Naive B cell (primary cell): ENCODE measurements around the gene TMPRSS4. TPM values are rescaled to one million over a fixed set of nuclear protein-coding genes. Genes with fewer than 3 reads are reported as not detected.

Experiments used
- ATAC-seq, 2 donors: fragments of 150-1000 bp; cut with Tn5 transposase; 2 replicates each; pipeline ENCODE4 v1.10.0; 2021; ENCODE audit warnings: low read depth in 2 of 2, mild to moderate bottlenecking in 2 of 2, moderate library complexity in 2 of 2
- DNase-seq: peaks from one replicate; pipeline ENCODE4 v3.0.0; 2022
- H3K27ac Mint-ChIP-seq, 6 donors: one replicate each; pipeline ENCODE4 v1.8.0; 2020 to 2022; ENCODE audit warnings: mild to moderate bottlenecking in 6 of 6, mixed read lengths in 6 of 6, moderate library complexity in 5 of 6, inconsistent platforms in 2 of 6
- H3K27me3 Mint-ChIP-seq, 3 donors: one replicate each; pipeline ENCODE4 v1.8.0; 2021 to 2022; ENCODE audit warnings: mixed read lengths in 3 of 3, mild to moderate bottlenecking in 1 of 3
- H3K36me3 Mint-ChIP-seq, 2 donors: one replicate each; pipeline ENCODE4 v1.8.0; 2020 to 2022; ENCODE audit warnings: mixed read lengths in 2 of 2, inconsistent platforms in 1 of 2, mild to moderate bottlenecking in 1 of 2
- H3K4me1 Mint-ChIP-seq, 3 donors: one replicate each; pipeline ENCODE4 v1.8.0; 2020 to 2022; ENCODE audit warnings: mixed read lengths in 3 of 3, inconsistent platforms in 1 of 3, mild to moderate bottlenecking in 1 of 3, moderate library complexity in 1 of 3
- H3K4me3 Mint-ChIP-seq, 8 donors: one replicate each; pipeline ENCODE4 v1.8.0; 2020 to 2022; ENCODE audit warnings: mild to moderate bottlenecking in 8 of 8, mixed read lengths in 8 of 8, moderate library complexity in 8 of 8, inconsistent platforms in 2 of 8
- H3K9me3 Mint-ChIP-seq, 7 donors: one replicate each; pipeline ENCODE4 v1.8.0; 2020 to 2022; ENCODE audit warnings: mixed read lengths in 7 of 7, mild to moderate bottlenecking in 5 of 7, inconsistent platforms in 2 of 7, moderate library complexity in 1 of 7
- polyA plus RNA-seq, 6 donors: library from polyadenylated mRNA; unstranded; fragments of 300-500 nt; fragmentation: Illumina TruSeq; gene quantifications; one replicate each; pipeline ENCODE4 v1.2.3, GENCODE V29; 2021; ENCODE audit warnings: low read depth in 6 of 6

The TMPRSS4 gene, protein sequence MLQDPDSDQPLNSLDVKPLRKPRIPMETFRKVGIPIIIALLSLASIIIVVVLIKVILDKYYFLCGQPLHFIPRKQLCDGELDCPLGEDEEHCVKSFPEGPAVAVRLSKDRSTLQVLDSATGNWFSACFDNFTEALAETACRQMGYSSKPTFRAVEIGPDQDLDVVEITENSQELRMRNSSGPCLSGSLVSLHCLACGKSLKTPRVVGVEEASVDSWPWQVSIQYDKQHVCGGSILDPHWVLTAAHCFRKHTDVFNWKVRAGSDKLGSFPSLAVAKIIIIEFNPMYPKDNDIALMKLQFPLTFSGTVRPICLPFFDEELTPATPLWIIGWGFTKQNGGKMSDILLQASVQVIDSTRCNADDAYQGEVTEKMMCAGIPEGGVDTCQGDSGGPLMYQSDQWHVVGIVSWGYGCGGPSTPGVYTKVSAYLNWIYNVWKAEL
- not detected for polyA plus RNA-seq

DNA sequence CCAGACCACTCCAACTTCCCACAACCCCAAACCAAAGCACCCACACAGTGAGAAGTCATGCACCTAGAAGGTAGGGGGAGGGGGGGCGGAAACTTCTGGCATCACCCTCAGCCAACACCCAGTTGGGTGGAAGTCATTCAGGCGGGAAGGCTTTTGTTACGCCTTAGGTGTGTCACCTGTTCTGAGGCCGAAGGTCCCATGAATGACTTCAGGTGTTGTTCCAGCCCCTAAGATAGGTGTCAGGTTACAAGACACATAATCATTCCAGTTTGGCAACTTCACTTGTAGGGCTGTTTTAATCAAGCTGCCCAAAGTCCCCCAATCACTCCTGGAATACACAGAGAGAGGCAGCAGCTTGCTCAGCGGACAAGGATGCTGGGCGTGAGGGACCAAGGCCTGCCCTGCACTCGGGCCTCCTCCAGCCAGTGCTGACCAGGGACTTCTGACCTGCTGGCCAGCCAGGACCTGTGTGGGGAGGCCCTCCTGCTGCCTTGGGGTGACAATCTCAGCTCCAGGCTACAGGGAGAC lies at the start of gene TMPRSS4:
Gene TMPRSS4, plus strand, starts transcription at position 325 of the 528 bp plus-strand sequence. CDS start 225 bp downstream, outside the sequence.
- DNase-seq (no peak), ATAC-seq (no peak)
- Mint-ChIP-seq H3K4me3 (no peak within 1 kb of the TSS), H3K27me3 (peaks cover 20 to 51% (median 48%) of the 10 kb centered on the region in 3 donors), H3K27ac (peak within 1 kb of the TSS in 1 of 6 donors; percentile 47), H3K36me3 (no peaks in the 10 kb centered on the region), H3K9me3 (no peaks in the 10 kb centered on the region), H3K4me1 (peaks cover 0 to 4% (median 0%) of the 10 kb centered on the region in 3 donors)

DNA sequence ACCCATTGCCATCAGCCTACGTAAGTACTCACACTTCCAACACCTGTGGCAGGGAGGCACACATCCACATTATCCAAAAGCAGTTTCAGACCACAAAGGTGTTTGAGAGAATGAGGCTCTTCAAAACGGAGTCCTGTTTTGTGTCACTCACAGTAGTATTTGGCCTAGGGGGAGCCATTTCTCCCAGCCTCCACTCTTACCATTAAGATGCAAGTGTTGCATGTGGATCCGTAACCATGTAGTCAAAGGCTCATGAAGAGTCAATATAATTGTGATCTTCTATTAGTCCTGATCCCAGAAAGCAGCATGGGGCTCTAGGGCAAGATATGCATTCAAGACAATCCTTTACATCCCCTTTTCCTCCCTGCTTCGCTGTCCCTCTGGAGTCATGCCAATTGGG lies 49.2 kb upstream of the TMPRSS4 start:
- Mint-ChIP-seq H3K4me1 (peaks cover 19 to 33% (median 21%) of the 10 kb centered on the region in 3 donors), H3K36me3 (no peaks in the 10 kb centered on the region), H3K27me3 (no peaks in the 10 kb centered on the region), H3K4me3 (no peak overlapping the region), H3K27ac (no peak overlapping the region), H3K9me3 (peaks cover 0 to 1% (median 0%) of the 10 kb centered on the region in 7 donors)
- DNase-seq = no peak
- ATAC-seq = no peak

DNA sequence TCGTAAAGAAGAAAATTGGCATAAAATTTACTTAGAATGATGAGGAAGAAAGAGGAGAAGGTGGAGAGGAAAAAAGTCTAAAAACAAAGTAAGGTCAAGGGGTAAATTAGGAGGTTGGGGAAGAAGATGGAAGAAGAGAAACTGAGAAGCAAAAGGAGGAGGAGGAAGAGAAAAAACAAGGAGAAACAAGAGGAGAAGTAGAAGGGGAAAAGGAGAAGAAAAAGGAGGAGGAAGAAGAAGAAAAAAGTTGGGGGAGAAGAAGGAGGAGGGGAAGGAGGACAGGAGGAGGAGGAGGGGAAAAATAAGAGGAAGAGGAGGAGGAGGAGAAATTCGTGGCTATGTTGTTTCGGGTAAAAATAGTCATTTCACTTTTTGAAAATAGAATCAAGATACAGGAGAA lies 48.3 kb upstream of the TMPRSS4 start:
- peaks cover 19 to 33% (median 21%) of the 10 kb centered on the region in 3 donors for H3K4me1 Mint-ChIP-seq
- H3K9me3 Mint-ChIP-seq = peaks cover 0 to 1% (median 0%) of the 10 kb centered on the region in 7 donors
- H3K36me3 Mint-ChIP-seq = no peaks in the 10 kb centered on the region
- peak overlapping the region in 1 of 6 donors; percentile 42 for H3K27ac Mint-ChIP-seq
- no peaks in the 10 kb centered on the region for H3K27me3 Mint-ChIP-seq
- DNase-seq (no peak), ATAC-seq (no peak)
- H3K4me3 Mint-ChIP-seq = no peak overlapping the region

DNA sequence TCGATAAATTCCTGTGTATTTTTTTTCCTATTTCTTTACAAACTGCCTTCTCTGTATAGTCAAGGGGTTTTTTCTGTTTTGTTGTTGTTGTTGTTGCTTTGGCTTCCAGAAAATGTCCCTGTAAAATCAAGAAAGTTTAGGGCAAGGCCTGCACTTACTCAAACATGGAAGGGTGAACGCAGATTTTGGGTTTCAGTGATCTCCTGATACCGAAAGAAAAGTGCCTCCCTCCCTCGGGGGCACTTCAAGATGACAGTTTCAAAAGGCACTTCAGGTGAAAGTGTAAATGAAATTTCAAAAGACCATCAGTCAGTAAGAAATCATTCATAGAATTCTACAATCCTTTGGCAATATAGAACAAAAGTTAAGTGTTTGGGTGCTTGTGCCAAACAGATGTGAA lies 43.4 kb upstream of the TMPRSS4 start:
- Mint-ChIP-seq H3K4me3 (no peak overlapping the region), H3K4me1 (peaks cover 5 to 11% (median 7%) of the 10 kb centered on the region in 3 donors), H3K27ac (no peak overlapping the region), H3K9me3 (peaks cover 0 to 1% (median 0%) of the 10 kb centered on the region in 7 donors), H3K36me3 (no peaks in the 10 kb centered on the region), H3K27me3 (no peaks in the 10 kb centered on the region)
- ATAC-seq (no peak), DNase-seq (no peak)

DNA sequence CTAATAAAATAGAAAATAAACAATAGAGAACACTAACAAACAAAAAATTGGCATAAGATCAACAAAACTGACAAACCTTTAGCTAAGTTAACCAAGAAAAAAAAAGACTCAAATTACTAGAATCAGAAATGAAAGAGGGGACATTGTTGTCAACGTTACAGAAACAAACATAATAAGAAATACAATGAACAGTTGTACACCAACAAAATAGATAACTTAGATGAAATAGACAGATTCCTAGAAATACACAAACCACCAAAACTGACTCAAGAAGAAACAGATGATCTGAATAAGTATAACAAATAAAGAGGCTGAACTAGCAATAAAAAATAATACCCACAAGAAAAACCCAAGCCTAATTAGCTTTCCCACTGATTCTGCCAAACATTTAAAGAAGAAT lies 34.7 kb upstream of the TMPRSS4 start:
- H3K9me3 Mint-ChIP-seq = no peaks in the 10 kb centered on the region
- H3K4me1 Mint-ChIP-seq = peaks cover 4 to 19% (median 13%) of the 10 kb centered on the region in 3 donors
- no peaks in the 10 kb centered on the region for H3K27me3 Mint-ChIP-seq
- no peak overlapping the region for H3K4me3 Mint-ChIP-seq
- peak overlapping the region in 2 of 6 donors; percentile 48 to 76 for H3K27ac Mint-ChIP-seq
- DNase-seq (no peak), ATAC-seq (no peak)
- H3K36me3 Mint-ChIP-seq = no peaks in the 10 kb centered on the region

DNA sequence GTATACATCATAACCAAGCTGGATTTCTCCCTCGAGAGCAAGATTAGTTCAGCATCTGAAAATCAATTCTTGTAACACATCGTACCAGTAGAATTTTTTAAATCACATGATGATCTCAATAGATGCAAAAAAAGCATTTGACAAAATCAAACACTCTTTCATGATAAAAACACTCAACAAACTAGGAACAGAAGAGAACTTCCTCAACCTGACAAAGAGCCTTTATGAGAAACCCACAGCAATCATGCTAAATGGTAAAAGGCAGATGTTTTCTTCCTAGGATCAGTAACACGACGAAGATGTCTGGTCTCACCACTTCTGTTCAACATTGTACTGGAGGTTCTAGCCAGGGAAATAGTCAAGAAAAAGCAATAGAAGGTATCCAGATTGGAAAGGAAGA lies 34.1 kb upstream of the TMPRSS4 start:
- Mint-ChIP-seq H3K4me3 (no peak overlapping the region), H3K27ac (peak overlapping the region in 1 of 6 donors; percentile 89), H3K27me3 (no peaks in the 10 kb centered on the region), H3K9me3 (no peaks in the 10 kb centered on the region), H3K4me1 (peaks cover 4 to 21% (median 14%) of the 10 kb centered on the region in 3 donors), H3K36me3 (no peaks in the 10 kb centered on the region)
- DNase-seq (no peak), ATAC-seq (no peak)

DNA sequence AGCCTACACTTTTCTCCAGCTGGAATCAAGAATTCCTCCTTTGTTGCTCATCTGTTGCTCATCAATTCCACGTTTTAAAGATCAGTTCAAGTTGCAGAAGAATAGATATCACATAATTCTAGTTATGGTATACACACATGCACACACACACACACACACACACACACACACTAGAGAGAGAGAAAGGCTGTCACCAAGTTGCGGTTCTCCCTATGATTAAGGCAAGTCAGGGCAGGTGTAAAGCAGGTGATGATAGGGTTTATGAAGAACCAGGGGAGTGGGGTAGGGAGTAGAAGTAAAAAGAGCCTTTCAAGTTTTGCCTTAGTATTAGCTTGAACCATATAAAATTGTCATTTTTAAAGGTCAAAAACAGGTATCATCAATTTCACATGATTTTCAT lies 31.7 kb upstream of the TMPRSS4 start:
- Mint-ChIP-seq H3K9me3 (no peaks in the 10 kb centered on the region), H3K36me3 (no peaks in the 10 kb centered on the region), H3K4me1 (peaks cover 4 to 31% (median 24%) of the 10 kb centered on the region in 3 donors), H3K27me3 (no peaks in the 10 kb centered on the region), H3K27ac (peak overlapping the region in 1 of 6 donors; percentile 24), H3K4me3 (no peak overlapping the region)
- ATAC-seq (no peak), DNase-seq (no peak)

DNA sequence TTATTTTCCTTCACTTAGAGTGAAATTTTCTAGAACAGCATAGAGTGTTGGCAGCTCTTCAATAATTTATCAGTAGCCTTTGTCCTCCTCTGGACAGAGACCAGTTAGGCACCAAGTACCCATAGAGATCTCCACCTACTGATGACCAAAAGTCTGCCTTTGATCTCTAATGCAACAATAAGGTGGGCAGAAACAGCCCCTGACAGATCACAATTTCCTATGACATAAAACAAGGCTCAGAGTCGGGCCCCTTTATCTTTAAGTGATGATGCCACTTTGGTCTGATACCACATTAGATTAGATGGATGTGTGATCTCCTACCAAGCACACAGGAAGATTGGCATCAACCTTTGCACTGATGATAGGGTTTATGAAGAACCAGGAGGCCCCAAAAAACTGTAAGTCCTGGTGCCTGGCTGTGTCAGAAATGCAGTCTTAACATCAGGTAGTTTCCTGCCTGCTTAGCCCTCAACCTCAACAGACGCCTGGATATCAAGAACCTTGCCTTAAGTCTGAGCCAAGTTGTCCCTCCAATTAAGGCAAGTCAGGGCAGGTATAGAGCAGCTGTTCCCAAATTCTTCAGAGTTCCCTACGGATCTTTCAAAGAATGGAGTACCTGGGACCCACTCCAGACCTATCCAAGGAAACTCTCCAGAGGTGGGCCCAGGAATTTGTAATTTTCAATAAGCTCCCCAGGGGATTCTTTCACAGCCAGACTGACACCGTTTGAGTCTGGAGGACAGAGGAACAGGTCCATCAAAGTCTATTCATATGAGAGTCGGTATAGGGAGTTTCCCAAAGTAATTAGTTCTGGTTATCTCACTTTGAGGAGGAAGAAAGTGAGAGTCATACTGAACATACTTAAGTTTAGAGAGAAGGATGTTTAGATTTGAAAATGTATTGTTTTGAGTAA lies 30.6 kb upstream of the TMPRSS4 start:
- no peak overlapping the region for H3K4me3 Mint-ChIP-seq
- H3K9me3 Mint-ChIP-seq = no peaks in the 10 kb centered on the region
- peaks cover 12 to 42% (median 34%) of the 10 kb centered on the region in 3 donors for H3K4me1 Mint-ChIP-seq
- ATAC-seq = peak in 1 of 2 donors; percentile 33
- no peak for DNase-seq
- peak overlapping the region in 3 of 6 donors; percentile 9 to 66 (median 18) for H3K27ac Mint-ChIP-seq
- H3K36me3 Mint-ChIP-seq = no peaks in the 10 kb centered on the region
- H3K27me3 Mint-ChIP-seq = no peaks in the 10 kb centered on the region

DNA sequence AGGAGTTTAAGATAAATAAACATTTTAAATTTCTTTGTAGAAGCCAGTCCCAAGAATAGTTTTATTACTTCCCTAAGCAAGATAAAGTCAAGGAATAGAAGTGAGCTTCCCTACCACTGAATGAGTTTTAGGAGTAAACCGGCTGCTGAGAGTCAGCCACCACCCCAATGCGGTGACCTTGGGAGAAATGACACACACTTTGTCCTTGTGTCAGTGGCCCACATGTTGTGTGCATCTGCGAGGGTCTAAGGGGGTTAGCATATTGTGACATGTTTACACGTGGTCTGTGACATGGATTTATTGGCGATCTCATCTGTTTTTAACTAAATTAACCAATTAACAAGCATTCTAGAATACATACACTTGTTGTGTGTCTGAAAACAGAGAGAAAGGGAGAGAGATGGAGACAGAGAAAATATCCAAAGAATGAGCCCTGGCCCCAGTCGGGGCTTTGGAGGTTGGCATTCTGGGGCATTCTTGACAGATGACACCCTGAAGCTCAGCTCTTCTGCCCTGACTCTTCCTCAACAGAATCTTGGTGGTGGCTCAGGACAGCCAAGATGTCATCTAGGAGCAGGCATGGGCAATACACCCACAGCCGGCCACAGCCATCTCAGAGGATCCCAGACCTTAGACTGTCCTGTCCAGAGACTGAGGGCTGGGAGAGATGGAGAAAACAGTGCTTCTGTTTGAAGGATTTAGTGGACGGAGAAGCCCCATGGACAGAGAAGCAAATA lies 29.7 kb upstream of the TMPRSS4 start:
- no peak for ATAC-seq
- Mint-ChIP-seq H3K4me3 (no peak overlapping the region), H3K27me3 (no peaks in the 10 kb centered on the region), H3K36me3 (no peaks in the 10 kb centered on the region), H3K4me1 (peaks cover 20 to 49% (median 42%) of the 10 kb centered on the region in 3 donors), H3K27ac (peak overlapping the region in 5 of 6 donors; percentile 9 to 85 (median 18)), H3K9me3 (no peaks in the 10 kb centered on the region)
- no peak for DNase-seq

DNA sequence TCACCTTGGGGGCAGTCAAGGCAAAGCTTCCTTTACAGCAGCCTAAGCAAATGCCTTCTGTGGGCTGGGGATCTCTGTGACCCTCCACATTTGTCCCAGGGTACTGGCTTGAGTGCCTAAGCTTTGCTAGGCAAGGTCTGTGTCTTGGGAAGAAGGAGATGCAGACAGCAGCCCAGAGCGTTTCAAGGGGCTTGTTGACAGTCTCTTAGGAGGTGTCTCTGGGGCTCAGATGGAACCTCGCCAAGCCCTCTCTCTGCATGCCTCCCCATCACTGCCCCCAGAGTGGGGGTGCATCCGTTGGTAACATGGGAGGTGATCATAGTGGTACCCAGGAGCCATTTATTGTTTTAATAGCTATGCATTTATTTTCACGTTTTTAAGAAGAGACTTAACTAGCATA lies 29.1 kb upstream of the TMPRSS4 start:
- no peaks in the 10 kb centered on the region for H3K9me3 Mint-ChIP-seq
- DNase-seq (no peak), ATAC-seq (no peak)
- peak overlapping the region in 3 of 6 donors; percentile 18 to 60 (median 26) for H3K27ac Mint-ChIP-seq
- no peaks in the 10 kb centered on the region for H3K27me3 Mint-ChIP-seq
- H3K4me3 Mint-ChIP-seq = no peak overlapping the region
- H3K4me1 Mint-ChIP-seq = peaks cover 26 to 56% (median 47%) of the 10 kb centered on the region in 3 donors
- no peaks in the 10 kb centered on the region for H3K36me3 Mint-ChIP-seq

DNA sequence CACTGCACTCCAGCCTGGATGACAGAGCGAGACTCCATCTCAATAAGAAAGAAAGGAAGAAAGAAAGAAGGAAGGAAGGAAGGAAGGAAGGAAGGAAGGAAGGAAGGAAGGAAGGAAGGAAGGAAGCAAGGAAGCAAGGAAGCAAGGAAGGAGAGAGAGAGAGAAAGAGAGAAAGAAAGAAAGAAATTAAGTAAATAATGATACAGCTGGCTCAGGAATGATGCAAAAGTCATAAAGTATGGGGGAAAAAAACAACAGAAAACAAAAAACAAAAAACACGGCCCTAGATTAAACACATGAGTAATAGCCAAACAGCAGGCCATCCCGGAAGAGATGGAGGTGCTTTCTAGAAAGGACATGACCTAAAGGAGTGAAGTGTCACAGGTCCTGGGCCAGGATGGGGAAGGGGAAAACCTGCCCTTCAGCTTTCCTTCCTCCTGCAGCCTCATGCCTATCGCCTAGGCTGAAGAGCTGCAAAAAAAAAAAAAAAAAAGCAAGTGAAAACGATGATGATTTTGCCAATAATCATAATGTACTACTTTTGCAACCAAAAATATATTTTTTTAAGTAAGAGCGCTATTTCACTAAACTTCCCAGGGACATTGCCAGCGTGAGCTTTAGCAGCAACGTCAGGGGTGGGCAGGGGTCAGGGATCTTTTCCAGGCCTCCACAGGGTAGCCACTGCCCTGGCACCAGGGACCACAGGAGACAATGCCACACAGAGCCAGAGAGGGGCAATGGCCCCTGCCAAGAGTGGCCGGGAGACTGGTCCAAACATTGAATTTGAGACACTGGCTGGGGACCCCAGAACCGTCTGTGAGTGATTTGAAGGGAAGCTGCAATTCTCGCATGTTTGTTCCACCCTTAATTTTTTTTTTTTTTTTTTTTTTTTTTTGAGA lies 28.2 kb upstream of the TMPRSS4 start:
- Mint-ChIP-seq H3K36me3 (no peaks in the 10 kb centered on the region), H3K4me3 (peak overlapping the region in 2 of 8 donors; percentile 13 to 18), H3K4me1 (peaks cover 26 to 60% (median 51%) of the 10 kb centered on the region in 3 donors), H3K27ac (peak overlapping the region in 1 of 6 donors; percentile 26), H3K9me3 (no peaks in the 10 kb centered on the region), H3K27me3 (no peaks in the 10 kb centered on the region)
- ATAC-seq (no peak), DNase-seq (no peak)

DNA sequence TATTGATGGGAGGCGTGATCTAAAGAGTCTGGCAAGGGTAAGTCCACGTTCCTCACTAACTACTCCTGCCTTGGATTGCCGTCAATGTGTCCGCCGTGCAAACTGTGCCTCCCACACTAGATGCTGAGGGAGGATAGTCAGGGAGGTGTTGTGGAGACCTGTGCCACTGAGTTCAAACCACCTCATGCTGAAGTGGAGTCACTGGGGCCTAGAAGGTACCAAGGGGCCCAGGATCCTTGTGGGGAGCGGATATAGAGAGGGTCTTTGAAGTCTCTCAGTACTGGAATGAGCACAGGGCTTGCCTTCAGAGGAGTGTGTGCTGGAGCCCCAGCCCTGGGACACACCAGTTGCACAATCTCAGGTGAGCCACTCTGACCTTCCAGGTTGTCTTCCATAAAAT lies 27.1 kb upstream of the TMPRSS4 start:
- Mint-ChIP-seq H3K4me1 (peaks cover 26 to 54% (median 51%) of the 10 kb centered on the region in 3 donors), H3K27me3 (no peaks in the 10 kb centered on the region), H3K27ac (peak overlapping the region in 2 of 6 donors; percentile 66 to 71), H3K36me3 (no peaks in the 10 kb centered on the region), H3K4me3 (no peak overlapping the region), H3K9me3 (no peaks in the 10 kb centered on the region)
- DNase-seq (no peak), ATAC-seq (no peak)
